Fibroblast of lung (primary cell): ENCODE measurements around the gene ZNF608. TPM values are rescaled to one million over a fixed set of nuclear protein-coding genes. Genes with fewer than 3 reads are reported as not detected.

ENCODE experiments used
- DNase-seq, 2 donors: peaks; one replicate each; pipeline versions ENCODE4 v3.0.0 to v3.0.0-alpha.2; 2010; ENCODE audit warnings: low read depth in 2 of 2
- H2AFZ ChIP-seq: 2 replicates; pipeline ENCODE4 v1.5.1; 2012; ENCODE audit warnings: low read length, control low read depth, inconsistent platforms
- H3K27ac ChIP-seq: 2 replicates; pipeline ENCODE4 v1.5.1; 2011; ENCODE audit warnings: low read length, control low read depth; ENCODE audit not compliant: insufficient read depth
- H3K27me3 ChIP-seq: 2 replicates; pipeline ENCODE4 v1.5.1; 2011; ENCODE audit warnings: mild to moderate bottlenecking, low read length; ENCODE audit not compliant: control insufficient read depth, insufficient read depth
- H3K36me3 ChIP-seq: 2 replicates; pipeline ENCODE4 v1.5.1; 2011; ENCODE audit warnings: low read length; ENCODE audit not compliant: control insufficient read depth, insufficient read depth
- H3K4me1 ChIP-seq: 2 replicates; pipeline ENCODE4 v1.5.1; 2011; ENCODE audit warnings: low read length; ENCODE audit not compliant: control insufficient read depth, insufficient read depth; ENCODE audit errors: extremely low read depth
- H3K4me2 ChIP-seq: 2 replicates; pipeline ENCODE4 v1.5.1; 2011; ENCODE audit warnings: low read length, control low read depth; ENCODE audit not compliant: insufficient read depth; ENCODE audit errors: extremely low read depth
- H3K4me3 ChIP-seq, 4 experiments: fragments of 200-600 bp in 1 of 4; sonication (generic) in 1 of 4; replicated peaks in 1 of 4; 2 replicates each; pipeline ENCODE4 v1.5.1; 2011 to 2016; ENCODE audit warnings: low read length in 4 of 4, low read depth in 3 of 4, mild to moderate bottlenecking in 3 of 4, control low read depth in 2 of 4, inconsistent platforms in 1 of 4, mixed read lengths in 1 of 4; ENCODE audit not compliant: insufficient read depth in 1 of 4; ENCODE audit errors: control extremely low read depth in 1 of 4
- H3K79me2 ChIP-seq: 2 replicates; pipeline ENCODE4 v1.5.1; 2012; ENCODE audit warnings: mild to moderate bottlenecking, low read length, inconsistent platforms; ENCODE audit not compliant: control insufficient read depth, insufficient read depth
- H3K9ac ChIP-seq: 2 replicates; pipeline ENCODE4 v1.5.1; 2011; ENCODE audit warnings: mild to moderate bottlenecking, low read length, control low read depth; ENCODE audit not compliant: insufficient read depth
- H3K9me3 ChIP-seq: 2 replicates; pipeline ENCODE4 v1.5.1; 2012; ENCODE audit warnings: low read depth, low read length; ENCODE audit not compliant: control insufficient read depth, insufficient read depth
- H4K20me1 ChIP-seq: 2 replicates; pipeline ENCODE4 v1.5.1; 2011; ENCODE audit warnings: low read length; ENCODE audit not compliant: control insufficient read depth, insufficient read depth; ENCODE audit errors: extremely low read depth
- EZH2 ChIP-seq: IDR thresholded peaks from 2 replicates; pipeline ENCODE4 v1.5.1; 2012; ENCODE audit warnings: low read length, control low read depth, mild to moderate bottlenecking; ENCODE audit errors: missing control alignments
- polyA plus RNA-seq, 2 donors: library from polyadenylated mRNA; depleted of rRNA in 1 of 2; stranded (reverse) in 1 of 2; unstranded in 1 of 2; fragments of >200 nt; gene quantifications; 2 replicates each; pipeline ENCODE4 v1.2.1, GENCODE V29; 2011 to 2012; ENCODE audit warnings: missing spikeins in 1 of 2
- total RNA-seq: library from RNA; depleted of rRNA; stranded (reverse); fragments of >200 nt; gene quantifications from 2 replicates; pipeline ENCODE4 v1.2.1, GENCODE V29; 2014
- TF ChIP-seq, protein P1 (sequence below), 2 donors: IDR thresholded peaks in 1 of 2; conservative IDR thresholded peaks in 1 of 2; 1 replicate in 1 of 2; 2 replicates in 1 of 2; pipeline ENCODE4 v1.5.1; 2011 to 2012; ENCODE audit warnings: low read length in 2 of 2, control low read depth in 1 of 2, inconsistent platforms in 1 of 2, low read depth in 1 of 2, mild to moderate bottlenecking in 1 of 2

Gene ZNF608
- total and polyA plus RNA-seq, 2 donors (not counting 1 experiment from before 2014, with no cell fraction given), result 12.4 to 25.3 TPM

GRCh38 chr5:124728331-124728967 lies 18.0 kb downstream of the ZNF608 start:
- TF ChIP-seq, protein P1, sequence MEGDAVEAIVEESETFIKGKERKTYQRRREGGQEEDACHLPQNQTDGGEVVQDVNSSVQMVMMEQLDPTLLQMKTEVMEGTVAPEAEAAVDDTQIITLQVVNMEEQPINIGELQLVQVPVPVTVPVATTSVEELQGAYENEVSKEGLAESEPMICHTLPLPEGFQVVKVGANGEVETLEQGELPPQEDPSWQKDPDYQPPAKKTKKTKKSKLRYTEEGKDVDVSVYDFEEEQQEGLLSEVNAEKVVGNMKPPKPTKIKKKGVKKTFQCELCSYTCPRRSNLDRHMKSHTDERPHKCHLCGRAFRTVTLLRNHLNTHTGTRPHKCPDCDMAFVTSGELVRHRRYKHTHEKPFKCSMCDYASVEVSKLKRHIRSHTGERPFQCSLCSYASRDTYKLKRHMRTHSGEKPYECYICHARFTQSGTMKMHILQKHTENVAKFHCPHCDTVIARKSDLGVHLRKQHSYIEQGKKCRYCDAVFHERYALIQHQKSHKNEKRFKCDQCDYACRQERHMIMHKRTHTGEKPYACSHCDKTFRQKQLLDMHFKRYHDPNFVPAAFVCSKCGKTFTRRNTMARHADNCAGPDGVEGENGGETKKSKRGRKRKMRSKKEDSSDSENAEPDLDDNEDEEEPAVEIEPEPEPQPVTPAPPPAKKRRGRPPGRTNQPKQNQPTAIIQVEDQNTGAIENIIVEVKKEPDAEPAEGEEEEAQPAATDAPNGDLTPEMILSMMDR (conservative IDR thresholded peaks at IDR 0.05 in 1 of 2, IDR thresholded peaks at IDR 0.05 in 1 of 2; ENCODE audit: low read depth in 1 of 2, low read length in 2 of 2), result no peak
- no peak for TF ChIP-seq EZH2
- Histone ChIP-seq H3K4me2 (no peak overlapping the region), H2AFZ (no peak overlapping the region), H3K79me2 (peaks cover 12% of the 10 kb centered on the region), H4K20me1 (no peaks in the 10 kb centered on the region), H3K27me3 (no peaks in the 10 kb centered on the region), H3K4me3 (no peak overlapping the region), H3K36me3 (no peaks in the 10 kb centered on the region), H3K4me1 (no peaks in the 10 kb centered on the region), H3K9ac (no peak overlapping the region), H3K27ac (no peak overlapping the region), H3K9me3 (no peaks in the 10 kb centered on the region)
- DNase-seq, result no peak

- no peaks in the 10 kb centered on the region for H3K36me3 ChIP-seq
- TF ChIP-seq, protein P1 (conservative IDR thresholded peaks at IDR 0.05 in 1 of 2, IDR thresholded peaks at IDR 0.05 in 1 of 2; ENCODE audit: low read depth in 1 of 2, low read length in 2 of 2), result no peak
- TF ChIP-seq EZH2, result no peak
- H3K9me3 ChIP-seq, result no peaks in the 10 kb centered on the region
- H3K27ac ChIP-seq, result no peak overlapping the region
- H3K9ac ChIP-seq, result no peak overlapping the region
- no peak for DNase-seq
- H3K4me3 ChIP-seq, result no peak overlapping the region
- H4K20me1 ChIP-seq, result no peaks in the 10 kb centered on the region
- H2AFZ ChIP-seq, result no peak overlapping the region
- H3K4me2 ChIP-seq, result no peak overlapping the region
- no peaks in the 10 kb centered on the region for H3K27me3 ChIP-seq
- no peaks in the 10 kb centered on the region for H3K4me1 ChIP-seq
- H3K79me2 ChIP-seq, result peaks cover 15% of the 10 kb centered on the region
Observed at GRCh38 chr5:124726631-124727362, 19.6 kb downstream of the ZNF608 start.

GRCh38 chr5:124725622-124726258 lies 20.7 kb downstream of the ZNF608 start:
- H3K9me3 ChIP-seq, result no peaks in the 10 kb centered on the region
- H3K79me2 ChIP-seq, result peaks cover 17% of the 10 kb centered on the region
- H3K27ac ChIP-seq, result no peak overlapping the region
- no peak overlapping the region for H3K9ac ChIP-seq
- H2AFZ ChIP-seq, result no peak overlapping the region
- no peak overlapping the region for H3K4me3 ChIP-seq
- TF ChIP-seq EZH2, result no peak
- TF ChIP-seq, protein P1 (conservative IDR thresholded peaks at IDR 0.05 in 1 of 2, IDR thresholded peaks at IDR 0.05 in 1 of 2; ENCODE audit: low read depth in 1 of 2, low read length in 2 of 2), result no peak
- H3K36me3 ChIP-seq, result no peaks in the 10 kb centered on the region
- DNase-seq, result no peak
- no peaks in the 10 kb centered on the region for H4K20me1 ChIP-seq
- no peaks in the 10 kb centered on the region for H3K27me3 ChIP-seq
- no peak overlapping the region for H3K4me2 ChIP-seq
- no peaks in the 10 kb centered on the region for H3K4me1 ChIP-seq
